NCI-H2081 treated with DMSO at 0.1 percent for 48 hours (cell line): Measurements from ENCODE around the gene OR8B12.

Experiments used
- DNase-seq: peaks from one replicate; lab custom pipeline; 2025; lab: John Stamatoyannopoulos, UW

OR8B12 gene, protein sequence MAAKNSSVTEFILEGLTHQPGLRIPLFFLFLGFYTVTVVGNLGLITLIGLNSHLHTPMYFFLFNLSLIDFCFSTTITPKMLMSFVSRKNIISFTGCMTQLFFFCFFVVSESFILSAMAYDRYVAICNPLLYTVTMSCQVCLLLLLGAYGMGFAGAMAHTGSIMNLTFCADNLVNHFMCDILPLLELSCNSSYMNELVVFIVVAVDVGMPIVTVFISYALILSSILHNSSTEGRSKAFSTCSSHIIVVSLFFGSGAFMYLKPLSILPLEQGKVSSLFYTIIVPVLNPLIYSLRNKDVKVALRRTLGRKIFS

DNA sequence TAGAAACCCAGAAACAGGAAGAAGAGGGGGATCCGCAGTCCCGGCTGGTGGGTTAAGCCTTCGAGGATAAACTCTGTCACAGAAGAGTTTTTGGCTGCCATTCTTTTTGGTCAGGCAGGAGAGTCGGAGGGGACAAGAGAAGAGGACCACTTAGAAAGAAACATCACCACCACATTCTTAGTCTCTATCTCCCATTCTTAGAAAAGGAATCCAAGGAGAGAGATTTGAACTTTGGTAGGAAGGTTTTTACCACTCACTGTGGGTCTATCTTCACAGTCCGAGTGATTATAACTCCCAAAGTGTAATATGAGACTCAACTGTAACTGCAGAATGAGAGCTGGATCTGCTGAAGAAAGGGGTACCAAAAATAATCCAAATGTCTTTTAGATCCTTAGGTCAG lies at the start of gene OR8B12:
TSS of gene OR8B12 (minus strand) at position 101 of the 400 bp plus-strand sequence. CDS start at position 101, 0 bp downstream.
- no peak for DNase-seq

DNA sequence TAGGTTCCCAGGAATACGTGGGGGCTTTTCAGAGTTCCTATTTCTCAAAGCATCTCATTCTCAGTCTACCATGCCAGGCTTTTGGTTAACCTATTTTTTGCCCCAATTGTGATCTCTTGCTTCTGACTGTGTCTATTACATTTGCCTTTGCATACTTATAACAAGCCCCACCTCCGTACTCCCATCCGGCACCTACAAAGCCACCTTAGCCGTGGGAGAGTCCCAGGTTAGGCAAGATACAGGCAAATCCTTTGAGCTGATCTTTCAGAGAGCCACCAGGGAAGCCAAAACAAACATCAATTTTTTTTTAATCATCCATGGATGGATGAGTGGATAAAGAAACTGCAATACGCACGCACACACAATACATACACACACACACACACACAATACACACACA lies 49.2 kb upstream of the OR8B12 start:
- no peak for DNase-seq

DNA sequence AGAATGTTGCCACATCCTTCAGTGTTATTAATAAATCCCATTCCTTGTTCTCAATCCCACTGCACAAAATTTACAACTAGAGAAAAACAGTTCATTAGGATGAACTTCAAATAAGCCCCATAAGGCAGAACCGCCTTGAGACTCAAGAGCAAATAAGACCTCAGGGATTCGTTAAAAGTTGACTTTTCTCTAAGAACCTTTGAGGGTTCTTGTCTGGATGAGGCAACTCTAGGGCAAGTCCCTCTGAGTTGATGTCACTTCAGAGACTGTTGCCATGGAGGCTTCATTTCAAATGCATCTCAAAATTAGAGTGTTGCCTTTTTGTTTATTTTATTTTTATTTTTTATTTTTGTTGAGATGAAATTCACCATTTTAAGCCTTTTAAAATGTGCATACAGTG lies 48.0 kb upstream of the OR8B12 start:
- DNase-seq: no peak

DNA sequence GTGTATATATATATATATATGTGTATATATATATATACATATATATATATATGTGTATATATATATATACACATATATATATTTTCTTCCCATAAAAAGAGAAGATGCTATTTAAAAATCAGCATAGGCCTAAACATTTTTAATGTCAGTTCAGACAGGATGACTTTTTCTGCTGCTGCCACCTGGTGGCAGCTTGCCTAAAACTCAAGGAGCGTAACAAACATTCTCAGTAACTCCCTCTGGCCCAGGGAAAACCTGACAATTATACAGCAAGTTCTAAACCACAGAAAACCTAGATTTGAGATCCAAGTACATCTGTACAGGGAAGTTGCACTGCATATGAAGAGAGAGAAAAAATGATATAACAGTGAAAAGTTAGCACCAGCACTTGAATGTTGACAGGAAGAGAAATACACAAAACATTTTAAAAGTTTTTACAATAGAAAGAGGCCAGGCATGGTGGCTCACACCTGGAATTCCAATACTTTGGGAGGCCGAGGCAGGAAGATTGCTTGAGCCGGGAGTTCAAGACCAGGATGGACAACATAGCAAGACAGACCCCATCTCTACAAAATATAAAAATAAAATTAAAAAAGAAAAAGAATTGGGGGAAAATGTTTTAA lies 42.9 kb upstream of the OR8B12 start:
- no peak for DNase-seq

DNA sequence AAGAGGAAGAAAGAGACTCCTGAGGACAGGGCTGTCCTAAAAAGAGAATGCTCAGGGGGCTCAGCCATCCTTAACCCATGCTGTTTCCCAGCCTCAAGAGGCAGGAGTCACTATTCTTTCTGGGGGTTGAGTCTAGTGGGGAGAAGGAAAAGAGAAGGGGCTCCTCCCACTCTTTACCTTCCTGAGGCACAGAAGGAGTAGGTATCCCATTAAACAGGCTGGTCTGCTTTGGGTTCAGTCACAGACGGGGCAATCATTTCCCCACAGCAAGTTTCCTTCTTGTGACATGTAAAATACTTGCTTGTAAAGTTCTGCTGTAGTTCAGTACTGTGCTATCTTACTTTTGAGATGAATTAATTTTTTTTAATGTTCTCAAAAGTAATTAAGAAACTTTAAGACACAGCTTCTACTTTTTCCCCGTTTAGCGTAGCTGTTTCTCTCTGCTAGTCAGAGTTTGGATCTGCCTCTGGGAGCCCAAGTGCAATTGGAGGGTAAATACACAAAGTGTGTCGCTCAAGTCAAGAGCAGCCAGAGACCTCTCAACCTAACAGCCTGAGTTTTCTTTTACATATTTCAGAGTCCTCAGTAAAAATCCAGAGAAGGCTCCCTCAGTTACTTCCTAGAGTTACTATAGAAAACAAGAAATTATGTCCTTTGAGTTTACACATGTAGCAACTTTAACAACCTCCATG lies 41.4 kb upstream of the OR8B12 start:
- no peak for DNase-seq

DNA sequence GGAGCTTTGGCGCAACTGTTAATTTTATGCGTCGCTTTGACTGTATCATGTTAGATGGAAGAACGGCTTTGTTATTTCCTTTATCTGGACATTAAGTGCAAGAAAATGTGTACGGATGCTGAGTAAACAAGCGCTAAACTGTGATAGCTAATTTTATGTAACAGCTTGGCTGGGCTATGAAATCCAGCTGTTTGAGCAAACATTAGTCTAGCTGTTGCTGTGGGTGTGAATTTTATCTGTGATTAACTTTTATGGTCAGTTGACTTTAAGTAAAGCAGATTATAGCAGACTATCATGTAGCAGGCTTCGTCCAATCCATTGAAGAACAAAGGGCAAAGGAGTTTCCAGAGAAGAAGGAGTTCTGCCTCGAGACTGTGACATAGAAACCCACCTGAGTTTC lies 40.3 kb upstream of the OR8B12 start:
- DNase-seq: no peak

DNA sequence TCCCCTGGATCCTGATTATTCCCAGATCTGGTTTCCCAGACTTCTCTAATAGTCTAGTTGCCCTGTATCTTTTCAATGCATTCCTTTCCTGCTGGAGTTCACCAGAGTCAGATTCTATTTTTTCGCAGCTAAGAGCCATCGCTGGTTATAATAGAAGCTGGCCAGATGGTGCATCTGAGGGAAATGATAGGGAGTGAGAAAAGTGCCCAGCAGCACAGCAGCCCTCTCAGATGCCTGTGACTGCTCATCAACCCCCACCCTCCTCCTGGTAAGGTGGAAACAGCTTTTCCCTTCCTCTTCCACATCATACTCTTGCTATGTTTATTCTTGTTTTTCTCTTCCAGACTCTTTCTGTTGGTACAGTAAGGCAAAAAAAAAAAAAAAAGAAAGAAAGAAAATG lies 39.1 kb upstream of the OR8B12 start:
- DNase-seq: no peak

DNA sequence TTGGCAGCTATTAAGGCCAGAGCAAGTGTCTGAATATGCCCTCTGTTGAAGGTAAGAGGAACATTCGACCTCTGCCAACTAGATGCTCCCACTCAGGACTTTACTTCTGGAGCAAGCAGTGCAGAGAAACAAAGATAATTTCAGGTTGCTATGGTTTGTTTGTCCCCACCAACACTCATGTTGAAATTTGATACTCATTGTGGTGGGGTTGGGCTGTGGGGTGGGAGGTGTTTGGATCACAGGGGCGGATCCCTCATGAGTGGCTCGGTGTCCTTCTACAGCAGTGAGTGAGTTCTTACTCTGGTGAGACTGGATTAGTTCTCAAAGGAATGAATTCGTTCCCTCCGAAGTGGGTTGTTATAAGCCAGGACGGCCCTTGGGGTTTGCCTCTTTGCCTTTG lies 38.4 kb upstream of the OR8B12 start:
- DNase-seq: no peak

DNA sequence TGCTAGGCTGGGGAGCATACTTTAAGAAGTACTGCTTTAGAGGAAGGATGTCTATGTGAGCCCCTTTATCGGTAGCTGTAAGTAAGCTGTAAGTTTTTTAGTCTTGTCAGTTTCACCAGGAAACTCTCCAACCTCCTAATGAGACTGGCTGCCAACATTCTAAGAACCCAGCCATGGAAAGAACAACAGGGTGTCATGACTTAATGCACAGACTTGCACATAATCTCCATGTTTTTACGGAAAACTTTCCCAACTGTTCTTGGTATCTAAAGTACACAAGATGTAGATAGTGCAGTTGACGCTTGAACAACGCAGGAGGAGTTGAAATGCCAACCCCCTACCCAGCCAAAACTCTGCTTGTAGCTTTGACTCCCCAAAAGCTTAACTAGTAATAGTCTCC lies 35.3 kb upstream of the OR8B12 start:
- DNase-seq: no peak

DNA sequence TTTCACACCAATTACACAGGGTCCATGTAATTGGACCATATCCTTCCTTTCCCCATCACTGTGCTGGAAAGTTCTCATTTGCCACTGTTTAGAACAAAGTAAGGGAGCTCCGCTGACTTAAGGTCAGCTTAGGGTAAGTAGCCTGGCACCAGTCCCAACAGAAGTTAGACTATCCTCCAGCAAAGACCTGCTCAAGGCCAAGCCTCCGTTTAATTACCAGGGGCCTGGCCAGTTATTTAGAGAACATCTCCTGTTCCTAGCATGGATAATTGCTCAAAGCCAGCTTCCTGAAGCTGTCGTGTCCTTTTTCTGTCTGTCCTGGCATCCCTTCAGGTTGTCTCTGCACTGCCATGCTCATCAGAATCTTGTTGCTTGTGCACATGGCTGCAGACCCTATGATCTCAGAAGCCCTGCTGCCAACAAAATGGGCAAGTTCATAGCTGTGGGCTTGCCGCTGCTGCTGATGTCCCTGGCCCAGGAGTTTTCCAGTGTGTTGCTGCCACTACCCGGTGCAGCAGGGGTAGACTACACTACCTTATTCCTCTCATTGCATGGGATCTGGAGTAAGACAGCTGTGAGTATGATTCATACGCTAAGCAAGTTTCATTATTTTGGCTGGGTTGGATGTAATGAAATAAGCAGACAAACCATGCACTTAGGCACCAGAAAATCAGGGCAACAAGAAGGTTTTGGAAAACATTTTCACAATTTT lies 34.4 kb upstream of the OR8B12 start:
- no peak for DNase-seq

DNA sequence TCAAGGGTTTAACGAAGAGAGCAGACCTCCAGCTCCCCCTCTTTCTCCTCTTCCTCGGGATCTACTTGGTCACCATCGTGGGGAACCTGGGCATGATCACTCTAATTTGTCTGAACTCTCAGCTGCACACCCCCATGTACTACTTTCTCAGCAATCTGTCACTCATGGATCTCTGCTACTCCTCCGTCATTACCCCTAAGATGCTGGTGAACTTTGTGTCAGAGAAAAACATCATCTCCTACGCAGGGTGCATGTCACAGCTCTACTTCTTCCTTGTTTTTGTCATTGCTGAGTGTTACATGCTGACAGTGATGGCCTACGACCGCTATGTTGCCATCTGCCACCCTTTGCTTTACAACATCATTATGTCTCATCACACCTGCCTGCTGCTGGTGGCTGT lies 26.7 kb upstream of the OR8B12 start:
- DNase-seq: no peak

DNA sequence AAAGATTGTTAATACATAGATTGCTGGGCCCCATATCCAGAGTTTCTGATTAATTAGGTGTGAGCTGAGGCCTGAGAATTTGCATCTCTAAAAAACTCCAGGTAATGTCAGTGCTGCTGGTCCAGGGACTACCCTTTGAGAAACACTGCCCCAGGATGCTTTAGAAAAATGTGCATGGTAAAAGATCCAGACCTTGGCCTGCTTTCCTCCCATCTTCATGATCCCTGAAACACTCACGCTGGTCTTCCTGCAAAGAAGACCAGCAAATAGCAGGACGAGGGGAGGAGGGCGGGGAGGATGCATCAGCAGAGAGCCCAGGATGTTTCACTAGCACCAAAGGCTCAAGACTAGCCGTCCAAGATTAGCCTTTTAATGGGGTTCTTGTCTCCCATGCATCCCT lies 26.2 kb upstream of the OR8B12 start, which contains the start of gene OR8A1:
TSS of gene OR8A1 (plus strand) at position 301 of the 400 bp plus-strand sequence. CDS start 123 bp downstream, outside the sequence.
- no peak for DNase-seq

DNA sequence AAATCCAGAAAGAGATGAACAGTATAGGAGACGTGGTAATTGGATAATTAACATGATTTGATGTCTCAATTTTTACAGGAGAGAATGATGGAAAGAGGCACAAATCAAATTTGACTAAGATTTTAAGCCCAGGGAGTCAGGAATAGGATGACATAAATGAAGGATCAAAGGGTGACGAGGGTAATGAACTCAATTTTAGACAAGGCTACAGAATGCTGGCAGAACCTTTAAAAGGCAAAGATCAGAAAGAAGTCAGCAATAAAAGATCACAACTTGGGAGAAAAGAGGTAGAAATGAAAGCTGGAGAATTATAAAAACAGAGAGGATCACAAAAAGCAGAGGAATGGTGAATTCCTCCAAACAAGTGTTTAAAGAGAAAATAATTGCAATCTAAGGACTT lies 13.4 kb upstream of the OR8B12 start:
- DNase-seq: no peak

DNA sequence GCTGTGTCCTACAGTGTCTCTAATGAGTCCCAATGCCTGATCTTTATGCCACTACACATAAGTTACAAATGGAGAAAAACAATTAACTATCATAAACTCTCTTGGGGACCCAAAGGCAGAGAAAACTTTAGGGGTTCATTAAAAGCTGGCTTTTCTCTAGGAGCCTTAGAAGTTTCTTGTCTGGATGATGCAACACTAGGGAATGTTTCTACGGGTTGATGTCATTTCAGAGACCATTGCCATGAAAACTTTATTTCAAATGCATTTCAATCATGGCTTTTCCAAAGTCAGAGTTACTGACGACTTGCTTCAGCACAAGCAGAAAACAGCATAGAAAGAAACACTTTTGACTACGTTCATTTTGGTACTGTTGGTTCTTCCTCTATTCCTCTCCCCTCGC lies 8.5 kb upstream of the OR8B12 start:
- DNase-seq: no peak

DNA sequence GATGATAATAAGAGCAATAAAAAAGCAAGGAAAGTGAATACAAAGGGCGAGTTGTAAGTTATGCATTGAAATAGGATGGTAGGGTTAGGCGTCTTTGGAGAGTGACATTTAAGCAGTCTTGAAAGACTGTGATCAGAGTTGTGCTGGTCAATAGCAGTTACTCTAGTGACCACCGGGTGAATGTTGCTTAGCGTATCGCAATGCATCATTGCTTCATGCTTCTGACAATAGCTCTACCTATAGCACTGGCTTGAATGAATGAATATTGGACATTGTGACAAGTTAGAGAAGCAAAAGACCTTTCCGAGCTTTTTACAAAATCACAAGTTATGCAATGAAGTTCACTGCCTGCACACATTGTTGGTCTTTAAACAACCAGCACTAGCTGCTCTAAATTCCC lies 7.7 kb upstream of the OR8B12 start:
- DNase-seq: no peak

DNA sequence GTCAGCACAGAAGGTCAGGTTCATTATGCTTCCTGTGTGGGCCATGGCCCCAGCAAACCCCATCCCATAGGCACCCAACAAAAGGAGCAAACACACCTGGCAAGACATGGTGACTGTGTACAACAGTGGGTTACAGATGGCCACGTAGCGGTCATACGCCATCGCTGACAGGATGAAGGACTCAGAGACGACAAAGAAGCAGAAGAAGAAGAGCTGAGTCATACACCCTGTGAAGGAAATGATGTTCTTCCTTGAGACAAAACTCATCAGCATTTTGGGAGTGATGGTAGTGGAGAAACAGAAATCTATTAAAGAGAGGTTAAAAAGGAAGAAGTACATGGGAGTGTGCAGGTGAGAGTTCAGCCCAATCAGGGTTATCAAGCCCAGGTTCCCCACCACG lies 309 bp downstream of the OR8B12 start:
- DNase-seq: no peak

DNA sequence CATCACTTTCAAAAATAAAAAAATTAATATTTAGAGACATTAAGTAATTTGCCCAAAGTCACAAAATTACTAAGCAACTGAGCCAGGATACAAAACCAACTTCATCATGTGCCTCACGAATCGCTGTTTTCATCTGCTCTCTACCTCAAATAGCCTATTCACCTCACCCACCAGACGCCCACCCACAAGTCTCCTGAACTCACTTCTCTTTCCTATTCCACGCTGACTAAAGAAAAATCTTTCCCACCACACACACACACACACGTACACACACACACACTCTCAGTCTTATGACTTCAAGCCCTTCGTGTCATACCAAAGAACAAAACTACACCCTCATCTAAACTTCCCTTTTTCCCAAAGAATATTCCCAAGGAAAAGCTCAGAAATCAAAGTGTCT lies 2.2 kb downstream of the OR8B12 start:
- DNase-seq: no peak

DNA sequence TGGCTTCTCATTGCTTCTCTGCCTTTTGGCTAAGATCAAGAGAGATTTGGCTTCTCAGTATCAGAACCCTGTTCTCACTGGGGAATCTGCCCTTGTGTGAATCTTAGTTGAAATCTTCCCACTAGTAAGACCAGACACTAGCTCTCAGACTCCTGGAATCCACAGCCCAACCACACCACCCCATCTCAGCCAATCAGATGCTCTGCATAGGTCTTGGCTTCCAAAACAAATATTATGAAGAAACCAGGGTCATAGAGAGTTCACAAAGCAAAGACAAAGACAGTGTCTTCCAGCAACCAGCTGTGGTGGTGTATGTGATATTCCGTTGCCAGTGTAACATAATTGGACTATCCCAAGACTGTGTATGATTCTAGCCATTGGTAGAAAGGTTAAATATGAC lies 5.4 kb downstream of the OR8B12 start:
- no peak for DNase-seq

DNA sequence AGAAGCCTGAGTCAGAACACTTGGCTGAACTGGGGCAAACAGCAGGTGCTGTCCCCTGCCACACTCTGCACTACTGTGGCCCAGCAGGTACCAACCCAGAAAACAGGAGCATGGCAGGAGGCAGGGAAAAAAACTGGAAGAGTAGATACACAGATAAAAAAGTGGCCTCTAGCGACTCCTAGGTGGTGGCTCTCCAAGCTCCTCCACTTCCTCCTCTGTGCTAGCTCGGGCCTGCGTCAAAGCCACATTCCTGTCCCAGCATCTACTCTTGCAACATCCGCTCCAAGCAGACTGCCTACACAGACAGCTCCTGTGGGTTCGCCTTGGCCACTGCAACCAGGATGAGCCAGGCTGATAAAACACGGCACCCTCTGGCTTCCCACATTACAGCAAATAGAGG lies 6.9 kb downstream of the OR8B12 start:
- DNase-seq: no peak

DNA sequence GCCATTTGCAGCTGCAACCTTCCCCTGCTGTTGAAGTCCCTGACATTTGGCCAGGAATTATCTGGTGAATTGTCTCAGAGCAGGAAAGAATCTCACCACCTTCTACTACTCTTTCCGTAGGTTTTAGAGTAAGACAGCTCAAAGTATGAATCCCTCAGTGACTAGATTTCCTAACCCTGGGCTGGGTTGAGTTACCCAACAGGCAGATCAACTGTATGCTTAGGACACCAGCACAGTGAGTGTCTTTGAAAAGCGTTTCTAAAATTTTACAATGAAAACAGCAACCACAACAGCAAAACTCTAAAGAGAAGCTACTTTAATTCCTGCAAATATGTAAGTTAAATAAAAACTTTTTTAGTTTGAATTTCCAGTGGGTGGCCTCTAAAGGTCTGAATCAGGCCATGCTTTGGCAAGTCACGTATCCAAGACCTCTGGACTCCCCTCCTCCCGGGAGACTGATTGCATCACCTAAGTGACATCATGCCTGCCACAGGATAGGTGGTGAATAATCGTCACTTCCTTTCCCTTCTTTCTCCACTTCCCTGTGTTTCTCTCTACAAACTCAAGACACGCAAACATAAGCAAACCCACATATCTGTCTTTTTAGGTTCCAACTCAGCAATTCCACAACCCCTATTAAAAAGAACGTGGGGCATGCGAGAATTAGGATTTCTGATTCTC lies 7.8 kb downstream of the OR8B12 start:
- no peak for DNase-seq

DNA sequence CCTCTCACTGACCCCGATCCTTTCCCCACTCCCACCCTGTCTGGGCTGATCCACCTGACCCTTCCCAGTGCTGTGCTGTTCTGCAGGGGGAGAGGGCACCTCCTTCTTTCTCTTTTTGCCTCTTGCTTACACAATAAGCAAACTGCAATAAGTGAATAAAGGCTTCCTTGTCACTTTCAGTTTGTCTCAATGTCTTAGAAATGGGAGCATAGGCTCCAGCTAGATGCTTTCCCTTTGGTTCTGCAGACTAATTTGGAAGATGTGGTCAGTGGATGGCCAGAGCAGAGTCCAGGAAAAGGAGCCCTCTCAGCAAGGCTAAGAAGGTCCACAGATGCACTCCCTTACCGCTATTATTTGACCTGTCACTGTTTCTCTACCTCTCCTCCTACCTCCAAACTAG lies 9.4 kb downstream of the OR8B12 start:
- DNase-seq: no peak

DNA sequence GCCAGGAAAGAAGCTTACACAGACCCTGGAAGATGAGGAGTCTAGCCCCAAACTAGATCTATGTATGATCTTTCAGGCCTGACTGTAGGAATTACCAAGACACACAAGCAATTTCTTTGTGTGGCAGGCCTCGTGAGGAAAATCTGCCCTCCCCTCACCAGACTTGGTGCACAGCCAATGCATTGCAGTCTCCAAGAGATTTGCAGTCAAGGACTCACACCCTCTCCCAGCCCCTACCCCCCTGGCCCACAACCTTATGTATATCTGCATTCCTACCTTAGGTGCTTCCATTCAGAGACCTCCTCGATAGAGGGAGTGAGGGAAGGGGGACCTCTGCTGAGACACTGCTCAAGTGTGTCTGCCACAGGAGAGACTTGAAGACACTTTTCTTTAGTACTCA lies 9.8 kb downstream of the OR8B12 start:
- DNase-seq: no peak
